ENCODE results near the gene VPS54. TPM values are rescaled to one million over a fixed set of nuclear protein-coding genes. Genes with fewer than 3 reads are reported as not detected.

The VPS54 gene
- total RNA-seq, 1 donor from 2014 or later = 15.3 TPM

DNA sequence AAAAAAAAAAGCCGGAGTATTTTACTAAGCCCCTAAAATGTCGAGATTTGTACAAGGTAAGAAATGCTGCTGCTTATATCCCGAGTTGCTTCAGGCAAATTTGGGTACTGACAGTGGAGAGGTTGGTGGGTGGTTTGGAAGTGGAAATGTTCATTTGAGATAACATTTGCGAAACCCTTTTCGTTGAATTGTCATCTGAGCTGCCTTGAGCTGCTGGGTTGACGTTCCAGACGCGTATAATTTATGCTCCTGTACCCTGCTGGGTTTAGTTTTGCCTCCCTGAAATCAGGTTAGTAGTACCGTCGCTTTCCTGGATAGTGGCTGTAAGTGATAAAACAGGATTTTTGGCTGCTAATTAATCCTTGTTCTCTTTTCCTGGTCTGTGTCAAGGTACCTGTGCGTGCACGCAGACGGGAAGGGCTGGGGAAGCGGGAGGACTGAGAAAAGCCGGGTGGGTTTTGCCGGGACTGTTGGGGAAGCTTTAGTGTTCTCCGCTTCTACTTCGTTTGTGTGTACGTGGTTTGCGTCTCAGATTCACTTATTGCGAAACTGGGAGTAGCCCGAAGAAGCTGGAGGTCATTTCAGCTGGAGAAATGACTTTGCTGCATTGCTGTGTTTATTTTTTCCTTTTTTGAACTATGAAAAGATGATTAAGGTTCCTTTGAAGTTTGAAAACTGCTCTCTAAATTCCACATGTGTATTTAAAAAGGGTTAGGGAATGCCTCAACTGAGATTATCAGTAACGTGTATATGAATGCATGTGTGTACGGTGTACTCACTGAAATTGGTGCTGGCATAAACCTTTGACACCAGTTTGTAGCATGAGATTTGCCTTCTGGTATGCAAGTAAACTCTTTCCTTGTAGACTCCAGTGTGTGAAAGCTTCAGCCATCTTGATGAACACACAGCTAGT is 176.8 kb downstream of the VPS54 start:
- peak overlapping the region; percentile 68 for H3K4me3 ChIP-seq (ENCODE audit: low read depth, low read length)
- TF ChIP-seq, protein P1, sequence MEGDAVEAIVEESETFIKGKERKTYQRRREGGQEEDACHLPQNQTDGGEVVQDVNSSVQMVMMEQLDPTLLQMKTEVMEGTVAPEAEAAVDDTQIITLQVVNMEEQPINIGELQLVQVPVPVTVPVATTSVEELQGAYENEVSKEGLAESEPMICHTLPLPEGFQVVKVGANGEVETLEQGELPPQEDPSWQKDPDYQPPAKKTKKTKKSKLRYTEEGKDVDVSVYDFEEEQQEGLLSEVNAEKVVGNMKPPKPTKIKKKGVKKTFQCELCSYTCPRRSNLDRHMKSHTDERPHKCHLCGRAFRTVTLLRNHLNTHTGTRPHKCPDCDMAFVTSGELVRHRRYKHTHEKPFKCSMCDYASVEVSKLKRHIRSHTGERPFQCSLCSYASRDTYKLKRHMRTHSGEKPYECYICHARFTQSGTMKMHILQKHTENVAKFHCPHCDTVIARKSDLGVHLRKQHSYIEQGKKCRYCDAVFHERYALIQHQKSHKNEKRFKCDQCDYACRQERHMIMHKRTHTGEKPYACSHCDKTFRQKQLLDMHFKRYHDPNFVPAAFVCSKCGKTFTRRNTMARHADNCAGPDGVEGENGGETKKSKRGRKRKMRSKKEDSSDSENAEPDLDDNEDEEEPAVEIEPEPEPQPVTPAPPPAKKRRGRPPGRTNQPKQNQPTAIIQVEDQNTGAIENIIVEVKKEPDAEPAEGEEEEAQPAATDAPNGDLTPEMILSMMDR (conservative IDR thresholded peaks at IDR 0.05; ENCODE audit: low read depth, low read length) = no peak
- DNase-seq (ENCODE audit: low read depth) = no peak

Other genes with a start within 250 kb of the VPS54 start
- 72.6 and 107 TPM in 2 replicates for gene UGP2, start 177.5 kb downstream of the VPS54 start, total RNA-seq
- gene PELI1, start 125.0 kb upstream of the VPS54 start, total RNA-seq = 8.2 and 10.6 TPM in 2 replicates